GM12878 (cell line): ENCODE results near the gene EMP2. TPM values are rescaled to one million over a fixed set of nuclear protein-coding genes. Genes with fewer than 3 reads are reported as not detected.

Experiments
- E2F8 ChIP-seq: fragments of 450-650 bp; IDR thresholded peaks from 2 replicates; pipeline ENCODE4 v1.6.1; 2018; ENCODE audit warnings: mild to moderate bottlenecking, low read depth, moderate library complexity; ENCODE audit not compliant: partially characterized antibody
- MEF2B ChIP-seq: fragments of 450-650 bp; IDR thresholded peaks from 2 replicates; pipeline ENCODE4 v1.6.1; 2018; ENCODE audit warnings: mild to moderate bottlenecking, moderate library complexity; ENCODE audit not compliant: partially characterized antibody, poor library complexity, severe bottlenecking
- NFYA ChIP-seq: IDR thresholded peaks from 2 replicates; pipeline ENCODE4 v1.6.1; 2011; ENCODE audit warnings: low read depth, mild to moderate bottlenecking, low read length, improper control_type of control experiment, borderline replicate concordance
- NR2F1 ChIP-seq: fragments of 450-650 bp; conservative IDR thresholded peaks from 2 replicates; pipeline ENCODE4 v1.6.1; 2017; ENCODE audit warnings: mild to moderate bottlenecking
- PML ChIP-seq: IDR thresholded peaks from 2 replicates; pipeline ENCODE4 v1.6.1; 2012; ENCODE audit warnings: low read length, inconsistent platforms
- POLR2AphosphoS2 ChIP-seq: IDR thresholded peaks from 2 replicates; pipeline ENCODE4 v1.6.1; 2011; ENCODE audit warnings: low read depth, mild to moderate bottlenecking, low read length, improper control_type of control experiment, moderate library complexity
- SREBF1 ChIP-seq: IDR thresholded peaks from 2 replicates; pipeline ENCODE4 v1.6.1; 2012; ENCODE audit warnings: mild to moderate bottlenecking, low read length
- STAT1 ChIP-seq: fragments of 450-650 bp; conservative IDR thresholded peaks from 2 replicates; pipeline ENCODE4 v1.6.1; 2014; ENCODE audit warnings: antibody characterized with exemption, mild to moderate bottlenecking
- polyA plus RNA-seq, 11 experiments: library from polyadenylated mRNA; depleted of rRNA in 4 of 11; unstranded in 6 of 11; stranded (reverse) in 5 of 11; fragments of >200 nt; fragmentation: Nextera tagmentation in 4 of 11; fragmentation: Illumina TruSeq in 1 of 11; extraction: Ambion mirVana in 4 of 11; extraction: Trizol in 1 of 11; gene quantifications; 1 replicate in 1 of 11; 2 replicates in 10 of 11; pipeline versions ENCODE4 v1.2.1 to v1.2.3, GENCODE V29; 2011 to 2016; ENCODE audit warnings: inconsistent platforms in 2 of 11, missing spikeins in 2 of 11, low read depth in 1 of 11
- total RNA-seq, 4 experiments: library from RNA; depleted of rRNA in 3 of 4; stranded (reverse); fragments of >200 nt in 3 of 4; fragmentation: Illumina TruSeq in 1 of 4; extraction: Trizol in 1 of 4; gene quantifications; 2 replicates each; pipeline versions ENCODE4 v1.2.1 to v1.2.3, GENCODE V29; 2013 to 2021
- TF ChIP-seq, protein P1 (sequence below): fragments of 450-650 bp; formaldehyde crosslinking; IDR thresholded peaks from 2 replicates; pipeline ENCODE4 v1.4.0; 2022; ENCODE audit warnings: mild to moderate bottlenecking, moderate library complexity

EMP2 gene
- total and polyA plus RNA-seq, 10 of the 15 experiments (the other 5 are each of a cell fraction or from before 2014, with no cell fraction given): 0.41 to 10.4 (median 3.8) TPM

DNA sequence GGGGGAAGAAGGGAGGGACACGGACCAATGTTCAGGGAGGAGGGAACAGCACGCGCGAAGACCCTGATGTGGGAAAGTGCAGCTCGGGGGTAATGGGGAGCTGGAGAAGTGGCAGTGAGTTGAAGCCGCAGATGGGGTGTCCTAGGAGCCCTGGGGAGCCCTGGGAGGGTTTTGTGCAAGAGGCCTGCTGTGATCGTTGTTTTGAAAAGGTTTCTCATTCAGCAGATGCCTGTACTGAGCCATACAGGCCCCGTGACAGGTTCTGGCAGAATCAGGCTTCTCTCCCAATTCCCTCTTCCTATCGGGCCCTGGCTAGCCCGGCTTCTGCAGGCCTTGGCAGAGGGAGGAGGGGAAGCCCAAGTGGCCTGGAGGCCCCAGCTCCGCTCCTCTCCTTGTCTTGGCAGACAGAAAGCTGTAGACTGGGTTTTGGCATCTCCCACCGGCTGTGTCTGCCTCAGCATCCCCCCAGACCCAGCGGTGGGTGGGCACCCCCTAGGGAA lies 38.4 kb upstream of the EMP2 start (continued):
- TF ChIP-seq, protein P1, sequence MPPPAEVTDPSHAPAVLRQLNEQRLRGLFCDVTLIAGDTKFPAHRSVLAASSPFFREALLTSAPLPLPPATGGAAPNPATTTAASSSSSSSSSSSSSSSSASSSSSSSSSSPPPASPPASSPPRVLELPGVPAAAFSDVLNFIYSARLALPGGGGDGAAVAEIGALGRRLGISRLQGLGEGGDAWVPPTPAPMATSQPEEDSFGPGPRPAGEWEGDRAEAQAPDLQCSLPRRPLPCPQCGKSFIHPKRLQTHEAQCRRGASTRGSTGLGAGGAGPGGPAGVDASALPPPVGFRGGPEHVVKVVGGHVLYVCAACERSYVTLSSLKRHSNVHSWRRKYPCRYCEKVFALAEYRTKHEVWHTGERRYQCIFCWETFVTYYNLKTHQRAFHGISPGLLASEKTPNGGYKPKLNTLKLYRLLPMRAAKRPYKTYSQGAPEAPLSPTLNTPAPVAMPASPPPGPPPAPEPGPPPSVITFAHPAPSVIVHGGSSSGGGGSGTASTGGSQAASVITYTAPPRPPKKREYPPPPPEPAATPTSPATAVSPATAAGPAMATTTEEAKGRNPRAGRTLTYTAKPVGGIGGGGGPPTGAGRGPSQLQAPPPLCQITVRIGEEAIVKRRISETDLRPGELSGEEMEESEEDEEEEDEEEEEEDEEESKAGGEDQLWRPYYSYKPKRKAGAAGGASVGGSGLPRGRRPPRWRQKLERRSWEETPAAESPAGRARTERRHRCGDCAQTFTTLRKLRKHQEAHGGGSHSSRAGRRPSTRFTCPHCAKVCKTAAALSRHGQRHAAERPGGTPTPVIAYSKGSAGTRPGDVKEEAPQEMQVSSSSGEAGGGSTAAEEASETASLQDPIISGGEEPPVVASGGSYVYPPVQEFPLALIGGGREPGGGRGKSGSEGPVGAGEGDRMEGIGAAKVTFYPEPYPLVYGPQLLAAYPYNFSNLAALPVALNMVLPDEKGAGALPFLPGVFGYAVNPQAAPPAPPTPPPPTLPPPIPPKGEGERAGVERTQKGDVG: no peak
- TF ChIP-seq MEF2B (no peak), SREBF1 (no peak), E2F8 (no peak), NR2F1 (no peak), POLR2AphosphoS2 (no peak), NFYA (no peak), STAT1 (no peak), PML (no peak)
